A673 (cell line): ENCODE data around the gene ZBTB24. TPM values are rescaled to one million over a fixed set of nuclear protein-coding genes. Genes with fewer than 3 reads are reported as not detected.

Source experiments
- BruUV-seq: library from RNA; stranded (reverse); fragments of 400-500 nt; replicated peaks from 2 replicates; lab custom pipeline; 2021; lab: Mats Ljungman, UMichigan
- CTCF ChIA-PET: fragments of 300-600 bp; sonication (Branson Sonifier 250); formaldehyde crosslinking; loops from one replicate; lab custom pipeline; 2022; ENCODE audit warnings: antibody characterized with exemption; lab: Charles Lee
- POLR2A ChIA-PET: fragments of 300-600 bp; sonication (Branson Sonifier 250); formaldehyde crosslinking; loops from one replicate; lab custom pipeline; 2022; ENCODE audit warnings: antibody characterized with exemption; ENCODE audit not compliant: low non-redundant PET; lab: Charles Lee
- DNase-seq: peaks from one replicate; pipeline ENCODE4 v3.0.0-alpha.2; 2015; ENCODE audit warnings: low spot score
- H3K27ac ChIP-seq: fragments of 200-600 bp; sonication (generic); 2 replicates; pipeline ENCODE4 v1.5.1; 2016; ENCODE audit warnings: mixed run types, low read depth, mild to moderate bottlenecking, mixed read lengths, antibody characterized with exemption, low read length; ENCODE audit not compliant: poor library complexity, severe bottlenecking
- H3K27me3 ChIP-seq: fragments of 200-600 bp; sonication (generic); replicated peaks from 2 replicates; pipeline ENCODE4 v1.6.1; 2017; ENCODE audit warnings: mixed run types, low read depth, mild to moderate bottlenecking, mixed read lengths, antibody characterized with exemption, low read length; ENCODE audit not compliant: insufficient read depth, poor library complexity
- H3K36me3 ChIP-seq: fragments of 200-600 bp; sonication (generic); 2 replicates; pipeline ENCODE4 v1.6.1; 2016; ENCODE audit warnings: mixed run types, mild to moderate bottlenecking, mixed read lengths, antibody characterized with exemption, low read length; ENCODE audit not compliant: insufficient read depth, poor library complexity, severe bottlenecking
- H3K4me1 ChIP-seq: fragments of 200-600 bp; sonication (generic); 2 replicates; pipeline ENCODE4 v1.6.1; 2017; ENCODE audit warnings: mixed run types, mild to moderate bottlenecking, mixed read lengths, antibody characterized with exemption, low read length; ENCODE audit not compliant: insufficient read depth, poor library complexity, severe bottlenecking
- H3K4me3 ChIP-seq: fragments of 200-600 bp; sonication (generic); 2 replicates; pipeline ENCODE4 v1.5.1; 2016; ENCODE audit warnings: low read depth, mixed run types, mild to moderate bottlenecking, mixed read lengths, low read length; ENCODE audit not compliant: poor library complexity, severe bottlenecking
- H3K9me3 ChIP-seq: fragments of 200-600 bp; sonication (generic); 2 replicates; pipeline ENCODE4 v1.6.1; 2016; ENCODE audit warnings: mixed run types, low read depth, mild to moderate bottlenecking, mixed read lengths, antibody characterized with exemption, low read length; ENCODE audit not compliant: poor library complexity, severe bottlenecking
- EZH2 ChIP-seq: fragments of 200-600 bp; sonication (generic); IDR thresholded peaks from 2 replicates; pipeline ENCODE4 v1.6.1; 2017; ENCODE audit warnings: borderline replicate concordance, low read depth, mild to moderate bottlenecking, mixed read lengths, antibody characterized with exemption, low read length; ENCODE audit not compliant: poor library complexity, severe bottlenecking
- intact Hi-C: fragments of 100-400 bp; cut with micrococcal nuclease; formaldehyde crosslinking; loops from one replicate; pipeline ENCODE4 v1.10.0; 2022; ENCODE audit not compliant: unreplicated experiment
- total RNA-seq: library from RNA; stranded (reverse); gene quantifications from 2 replicates; pipeline ENCODE4 v1.2.3, GENCODE V29; 2021
- TF ChIP-seq, protein P1 (sequence below): fragments of 300-800, 200-600 bp; sonication (generic); conservative IDR thresholded peaks from 2 replicates; pipeline ENCODE4 v1.5.1; 2017; ENCODE audit warnings: low read depth, mild to moderate bottlenecking, antibody characterized with exemption, low read length, moderate library complexity, mixed read lengths

The ZBTB24 gene
- total RNA-seq, 1 experiment from 2014 or later: 15.5 TPM

DNA sequence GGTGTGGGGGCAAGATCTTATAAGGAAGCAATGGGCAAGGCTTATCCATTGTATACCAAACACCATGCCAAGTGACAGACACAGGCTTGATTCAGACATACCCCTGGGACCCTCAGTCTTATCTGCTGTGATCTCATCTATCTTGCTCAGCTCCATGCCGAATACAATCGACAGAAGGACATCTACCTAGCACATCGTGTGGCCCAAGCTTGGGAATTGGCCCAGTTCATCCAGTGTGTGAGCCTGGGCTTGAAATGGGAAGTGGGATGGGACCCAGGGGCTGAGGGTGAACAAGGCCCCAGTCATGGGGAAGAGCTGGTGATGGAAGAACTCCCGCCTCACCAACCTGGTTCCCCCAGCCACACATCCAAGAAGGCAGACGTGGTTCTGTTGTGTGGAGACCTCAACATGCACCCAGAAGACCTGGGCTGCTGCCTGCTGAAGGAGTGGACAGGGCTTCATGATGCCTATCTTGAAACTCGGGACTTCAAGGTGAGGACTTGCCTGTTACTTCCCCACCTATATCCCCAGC, 40.6 kb downstream of the ZBTB24 start:
- POLR2A ChIA-PET: no interaction called here
- Histone ChIP-seq H3K9me3 (no peaks in the 10 kb centered on the region), H3K4me3 (no peak overlapping the region), H3K36me3 (no peaks in the 10 kb centered on the region), H3K4me1 (no peaks in the 10 kb centered on the region), H3K27me3 (no peaks in the 10 kb centered on the region), H3K27ac (no peak overlapping the region)
- BruUV-seq: no TSS peak
- DNase-seq: no peak
- CTCF ChIA-PET: no interaction called here
- no peak for TF ChIP-seq EZH2
- TF ChIP-seq, protein P1, sequence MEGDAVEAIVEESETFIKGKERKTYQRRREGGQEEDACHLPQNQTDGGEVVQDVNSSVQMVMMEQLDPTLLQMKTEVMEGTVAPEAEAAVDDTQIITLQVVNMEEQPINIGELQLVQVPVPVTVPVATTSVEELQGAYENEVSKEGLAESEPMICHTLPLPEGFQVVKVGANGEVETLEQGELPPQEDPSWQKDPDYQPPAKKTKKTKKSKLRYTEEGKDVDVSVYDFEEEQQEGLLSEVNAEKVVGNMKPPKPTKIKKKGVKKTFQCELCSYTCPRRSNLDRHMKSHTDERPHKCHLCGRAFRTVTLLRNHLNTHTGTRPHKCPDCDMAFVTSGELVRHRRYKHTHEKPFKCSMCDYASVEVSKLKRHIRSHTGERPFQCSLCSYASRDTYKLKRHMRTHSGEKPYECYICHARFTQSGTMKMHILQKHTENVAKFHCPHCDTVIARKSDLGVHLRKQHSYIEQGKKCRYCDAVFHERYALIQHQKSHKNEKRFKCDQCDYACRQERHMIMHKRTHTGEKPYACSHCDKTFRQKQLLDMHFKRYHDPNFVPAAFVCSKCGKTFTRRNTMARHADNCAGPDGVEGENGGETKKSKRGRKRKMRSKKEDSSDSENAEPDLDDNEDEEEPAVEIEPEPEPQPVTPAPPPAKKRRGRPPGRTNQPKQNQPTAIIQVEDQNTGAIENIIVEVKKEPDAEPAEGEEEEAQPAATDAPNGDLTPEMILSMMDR: no peak
- intact Hi-C loops: no loop called here

DNA sequence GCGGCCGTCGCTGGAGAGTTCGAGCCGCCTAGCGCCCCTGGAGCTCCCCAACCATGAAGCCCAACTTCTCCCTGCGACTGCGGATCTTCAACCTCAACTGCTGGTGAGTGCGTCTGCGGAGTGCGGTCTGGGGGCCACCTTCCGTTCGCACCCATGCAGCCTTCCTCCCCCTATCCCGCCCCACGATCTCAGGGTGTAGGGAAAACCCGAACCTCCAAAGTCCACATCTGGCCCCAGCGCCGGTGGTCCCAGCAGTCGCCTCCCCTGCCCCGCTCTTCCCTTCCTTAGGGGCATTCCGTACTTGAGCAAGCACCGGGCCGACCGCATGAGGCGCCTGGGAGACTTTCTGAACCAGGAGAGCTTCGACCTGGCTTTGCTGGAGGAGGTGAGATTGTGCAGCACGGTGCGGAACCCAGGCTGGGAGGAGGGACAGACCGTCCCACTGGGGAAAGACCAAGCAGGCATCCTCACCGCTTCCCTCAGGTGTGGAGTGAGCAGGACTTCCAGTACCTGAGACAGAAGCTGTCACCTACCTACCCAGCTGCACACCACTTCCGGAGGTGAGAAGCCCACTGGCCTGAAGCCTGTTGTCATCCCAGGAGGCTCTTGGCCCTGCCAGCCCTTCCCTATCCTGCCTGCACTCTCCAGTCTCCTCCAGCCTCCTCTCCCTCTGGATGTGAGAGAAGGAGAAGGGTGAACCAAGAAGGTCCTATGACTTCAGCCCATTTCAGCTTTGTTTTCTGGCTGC, 41.8 kb downstream of the ZBTB24 start:
- intact Hi-C loops: loop anchor here (2.0 kb wide), 1 partner anchor 58 kb away; the partner anchor contains the start of gene CD164
- DNase-seq: peak; percentile 61
- Histone ChIP-seq H3K36me3 (no peaks in the 10 kb centered on the region), H3K27me3 (no peaks in the 10 kb centered on the region), H3K4me1 (no peaks in the 10 kb centered on the region), H3K27ac (peak overlapping the region; percentile 87), H3K9me3 (no peaks in the 10 kb centered on the region), H3K4me3 (peak overlapping the region; percentile 90)
- BruUV-seq: TSS peak; percentile 39
- no peak for TF ChIP-seq EZH2
- TF ChIP-seq, protein P1: peak; percentile 34
- ChIA-PET POLR2A (interaction anchor here (0.7 kb wide), 1 partner anchor 7 kb away, joined by 4 read pairs; no protein-coding TSS in a partner anchor), CTCF (no interaction called here)

DNA sequence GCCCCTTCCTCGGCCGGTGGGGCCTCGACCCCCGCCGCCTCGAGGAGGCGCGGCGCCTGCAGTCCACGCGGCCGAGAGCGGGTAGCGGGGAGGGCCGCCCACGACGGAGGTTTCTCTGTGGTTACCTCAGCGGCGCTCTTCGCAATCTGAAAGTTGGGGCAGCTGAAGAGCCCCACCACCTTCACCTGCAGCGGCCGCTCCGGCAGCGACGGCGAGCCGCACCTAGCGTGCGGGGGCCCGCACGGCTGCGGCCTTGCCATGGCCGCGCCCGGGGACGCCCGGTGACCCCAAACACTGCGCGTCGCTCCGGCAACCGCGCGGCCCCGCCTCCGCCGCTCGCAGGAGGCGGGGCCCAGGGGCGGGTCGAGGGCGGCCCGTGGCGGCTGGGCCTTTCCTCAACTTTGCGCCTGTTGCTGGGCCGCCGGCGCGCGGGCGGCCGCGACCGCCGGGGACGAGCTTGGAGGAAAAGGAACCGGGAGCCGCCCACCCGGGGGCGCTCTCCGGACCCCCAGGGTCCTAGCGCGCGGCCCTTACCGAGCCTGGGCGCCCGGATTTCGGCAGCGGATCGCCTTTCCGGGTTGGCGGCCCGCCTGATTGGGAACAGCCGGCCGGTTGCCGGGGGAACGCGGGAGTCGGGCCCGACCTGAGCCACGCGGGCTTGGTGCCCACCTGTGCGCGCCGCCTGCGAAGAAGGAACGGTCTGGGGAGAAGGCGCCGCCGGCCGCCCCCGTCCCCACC, 42.5 kb downstream of the ZBTB24 start, which contains the start of the genes PPIL6 and SMPD2:
TSS of gene PPIL6 (minus strand) at position 298 of the 738 bp plus-strand sequence. CDS start at position 260, 38 bp downstream.
TSS of gene SMPD2 (plus strand) at position 394 of the 738 bp plus-strand sequence. CDS start 398 bp downstream, outside the sequence.
- no peaks in the 10 kb centered on the region for H3K27me3 ChIP-seq
- intact Hi-C loops: loop anchor here (2.0 kb wide), 1 partner anchor 58 kb away; the partner anchor contains the start of gene CD164
- H3K4me1 ChIP-seq: no peaks in the 10 kb centered on the region
- peak; percentile 94 for DNase-seq
- H3K9me3 ChIP-seq: no peaks in the 10 kb centered on the region
- ChIA-PET POLR2A (interaction anchor here (0.7 kb wide), 1 partner anchor 8 kb away, joined by 4 read pairs; no protein-coding TSS in a partner anchor), CTCF (no interaction called here)
- BruUV-seq: no TSS peak
- TF ChIP-seq, protein P1: no peak
- TF ChIP-seq EZH2: no peak
- peak within 1 kb of the TSS; percentile 90 for H3K4me3 ChIP-seq
- peak within 1 kb of the TSS; percentile 87 for H3K27ac ChIP-seq
- H3K36me3 ChIP-seq: no peaks in the 10 kb centered on the region
